HepG2 (cell line): ENCODE data around the gene OPRD1. TPM values are rescaled to one million over a fixed set of nuclear protein-coding genes. Genes with fewer than 3 reads are reported as not detected.
"Not testable (repeated sequence)": the region's sequence is repeated elsewhere in the genome, so short reads cannot be mapped to it uniquely, and the experiment has no call there.

Experiments used
- ATAC-seq: fragments of 200-7000 bp; cut with Tn5 transposase; 3 replicates; pipeline ENCODE4 v1.9.1; 2020; ENCODE audit warnings: mild to moderate bottlenecking, moderate library complexity
- BruUV-seq: library from RNA; stranded (reverse); fragments of 400-500 nt; replicated peaks from 2 replicates; lab custom pipeline; 2021; lab: Mats Ljungman, UMichigan
- CTCF ChIA-PET: fragments of 300-600 bp; formaldehyde crosslinking; extraction: SDS; loops from one replicate; lab custom pipeline; 2021; ENCODE audit warnings: low total read pairs, inconsistent platforms, low intra/inter-chr PET ratio; lab: Yijun Ruan, JAX
- POLR2A ChIA-PET: fragments of 350-600 bp; sonication (Branson Sonifier 250); formaldehyde crosslinking; loops from one replicate; lab custom pipeline; 2020; ENCODE audit warnings: antibody characterized with exemption, inconsistent platforms; lab: Yijun Ruan, JAX
- DNase-seq: peaks from one replicate; pipeline ENCODE4 v3.0.0-alpha.2; 2015; ENCODE audit warnings: low spot score
- FAIRE-seq: peaks from 3 replicates; lab custom pipeline; 2011; peaks lifted over from hg19 to GRCh38; lab: Jason Lieb, UNC
- H2AFZ ChIP-seq: one replicate; pipeline ENCODE4 v1.6.1; 2011; ENCODE audit warnings: low read length, inconsistent platforms
- H3K27ac ChIP-seq: fragments of 300-600 bp; 3 replicates; pipeline ENCODE4 v1.8.0; 2011; ENCODE audit warnings: mixed run types, mild to moderate bottlenecking, mixed read lengths, low read length, inconsistent platforms; ENCODE audit not compliant: insufficient read depth; ENCODE audit errors: extremely low read length
- H3K27me3 ChIP-seq, 2 experiments: fragments of 200-600 bp in 1 of 2; 2 replicates in 1 of 2; 3 replicates in 1 of 2; pipeline versions ENCODE4 v1.6.0 to v1.8.0; 2011; ENCODE audit warnings: low read length in 2 of 2, mild to moderate bottlenecking in 2 of 2, moderate library complexity in 2 of 2, inconsistent platforms in 1 of 2; ENCODE audit not compliant: insufficient read depth in 2 of 2, control insufficient read depth in 1 of 2
- H3K36me3 ChIP-seq, 2 experiments: fragments of 200-600 bp in 1 of 2; replicated peaks in 1 of 2; 2 replicates in 1 of 2; 3 replicates in 1 of 2; pipeline versions ENCODE4 v1.5.1 to v1.8.0; 2011; ENCODE audit warnings: low read length in 2 of 2, inconsistent platforms in 1 of 2; ENCODE audit not compliant: insufficient read depth in 2 of 2, control insufficient read depth in 1 of 2
- H3K4me1 ChIP-seq: 2 replicates; pipeline ENCODE4 v1.5.1; 2012; ENCODE audit warnings: low read length, inconsistent platforms; ENCODE audit not compliant: insufficient read depth
- H3K4me2 ChIP-seq: 2 replicates; pipeline ENCODE4 v1.6.0; 2011; ENCODE audit warnings: low read depth, low read length, inconsistent platforms
- H3K4me3 ChIP-seq, 3 experiments: fragments of 200-600 bp in 1 of 3; sonication (generic), shearing (Covaris generic) in 1 of 3; replicated peaks in 1 of 3; 2 replicates each; pipeline ENCODE4 v1.5.1; 2011 to 2016; ENCODE audit warnings: low read length in 3 of 3, inconsistent platforms in 2 of 3, low read depth in 2 of 3, mild to moderate bottlenecking in 2 of 3, control low read depth in 1 of 3, mixed read lengths in 1 of 3; ENCODE audit not compliant: insufficient read depth in 1 of 3
- H3K79me2 ChIP-seq: one replicate; pipeline ENCODE4 v1.6.1; 2011; ENCODE audit warnings: low read length, inconsistent platforms; ENCODE audit not compliant: insufficient read depth
- H3K9ac ChIP-seq: 2 replicates; pipeline ENCODE4 v1.6.0; 2011; ENCODE audit warnings: mild to moderate bottlenecking, low read depth, low read length, inconsistent platforms; ENCODE audit not compliant: insufficient read depth
- H3K9me3 ChIP-seq: 2 replicates; pipeline ENCODE4 v1.5.1; 2012; ENCODE audit warnings: mild to moderate bottlenecking, low read length
- H4K20me1 ChIP-seq: 2 replicates; pipeline ENCODE4 v1.6.0; 2011; ENCODE audit warnings: inconsistent platforms, mild to moderate bottlenecking, low read length, moderate library complexity; ENCODE audit not compliant: insufficient read depth
- ZNF12 ChIP-seq: sonication (generic); formaldehyde crosslinking; IDR thresholded peaks from 2 replicates; pipeline ENCODE4 v1.5.0; 2020; ENCODE audit warnings: missing genetic modification reagents
- ZNF121 ChIP-seq: sonication (generic); formaldehyde crosslinking; IDR thresholded peaks from 2 replicates; pipeline ENCODE4 v1.5.0; 2020; ENCODE audit warnings: mild to moderate bottlenecking, missing genetic modification reagents
- WGBS: methylation state at CpG from one replicate; pipeline ENCODE4 v1.1.6; 2017; ENCODE audit warnings: low lambda C conversion rate; 5-methylcytosine and 5-hydroxymethylcytosine counted together
- in situ Hi-C: cut with HindIII; loops from 2 replicates; pipeline ENCODE4 v1.10.0; 2017; ENCODE audit warnings: low pct_unique_long_range_greater_than_20kb; ENCODE audit not compliant: extremely low pct_ligation_motif_present
- intact Hi-C: fragments of 100-400 bp; cut with micrococcal nuclease; formaldehyde crosslinking; loops from one replicate; pipeline ENCODE4 v1.10.0; 2022; ENCODE audit not compliant: unreplicated experiment
- polyA plus RNA-seq, 8 experiments: library from polyadenylated mRNA; depleted of rRNA in 3 of 8; stranded (reverse) in 7 of 8; unstranded in 1 of 8; fragments of >200 nt; fragmentation: Illumina TruSeq in 4 of 8; extraction: Trizol in 4 of 8; gene quantifications; 2 replicates each; pipeline versions ENCODE4 v1.2.1 to v1.2.3, GENCODE V29; 2011 to 2016; ENCODE audit warnings: low read depth in 4 of 8, missing spikeins in 1 of 8, mixed read lengths in 1 of 8; ENCODE audit not compliant: insufficient read depth in 1 of 8
- total RNA-seq, 5 experiments: library from RNA; depleted of rRNA; stranded (reverse); fragments of >200 nt; fragmentation: Illumina TruSeq; extraction: Trizol; gene quantifications; 2 replicates each; pipeline ENCODE4 v1.2.3, GENCODE V29; 2016; ENCODE audit warnings: low read depth in 1 of 5
- TF ChIP-seq, protein P1 (sequence below): sonication (generic); formaldehyde crosslinking; IDR thresholded peaks from 2 replicates; pipeline ENCODE4 v1.4.0; 2020; ENCODE audit warnings: missing genetic modification reagents, mild to moderate bottlenecking, borderline replicate concordance

OPRD1 gene
- total and polyA plus RNA-seq, 2 of the 13 experiments (the other 11 are each of a cell fraction or from before 2014, with no cell fraction given): 0.02 to 0.03 TPM

DNA sequence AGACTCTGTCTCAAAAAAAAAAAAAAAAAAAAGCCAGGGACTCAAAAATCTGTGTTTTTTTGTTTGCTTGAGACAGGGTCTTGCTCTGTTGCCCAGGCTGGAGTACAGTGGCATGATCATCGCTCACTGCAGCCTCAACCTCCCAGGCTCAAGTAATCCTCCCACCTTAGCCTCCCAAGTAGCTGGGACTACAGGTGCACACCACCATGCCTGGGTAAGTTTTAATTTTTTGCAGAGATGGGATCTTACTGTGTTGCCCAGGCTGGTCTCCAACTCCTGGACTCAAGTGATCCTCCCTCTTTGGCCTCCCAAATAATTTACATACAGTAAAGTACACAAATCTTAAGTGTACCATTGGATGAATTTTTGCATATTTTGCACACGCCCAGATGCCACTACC lies 20.0 kb upstream of the OPRD1 start:
- H3K9ac ChIP-seq, H3K36me3 ChIP-seq, H3K4me2 ChIP-seq, POLR2A ChIA-PET, ATAC-seq, H3K27ac ChIP-seq, CTCF ChIA-PET, BruUV-seq, H3K79me2 ChIP-seq, H3K9me3 ChIP-seq, DNase-seq, H3K4me3 ChIP-seq, FAIRE-seq, intact Hi-C loops, H2AFZ ChIP-seq, H4K20me1 ChIP-seq: not testable (repeated sequence)
- Histone ChIP-seq H3K27me3 (peaks cover 2 to 11% of the 10 kb centered on the region in 2 experiments; a peak in 2 of 5 replicates), H3K4me1 (peaks cover 16% of the 10 kb centered on the region)
- 53% methylated on average over 2 of the region's 2 CpGs for WGBS
- in situ Hi-C loops: loop anchor here (25.0 kb wide), 1 partner anchor 245 kb away; no protein-coding TSS in a partner anchor
- TF ChIP-seq ZNF121 (CRISPR knock-in tag): peak; percentile 54; the same call in 1 of the 2 replicates

DNA sequence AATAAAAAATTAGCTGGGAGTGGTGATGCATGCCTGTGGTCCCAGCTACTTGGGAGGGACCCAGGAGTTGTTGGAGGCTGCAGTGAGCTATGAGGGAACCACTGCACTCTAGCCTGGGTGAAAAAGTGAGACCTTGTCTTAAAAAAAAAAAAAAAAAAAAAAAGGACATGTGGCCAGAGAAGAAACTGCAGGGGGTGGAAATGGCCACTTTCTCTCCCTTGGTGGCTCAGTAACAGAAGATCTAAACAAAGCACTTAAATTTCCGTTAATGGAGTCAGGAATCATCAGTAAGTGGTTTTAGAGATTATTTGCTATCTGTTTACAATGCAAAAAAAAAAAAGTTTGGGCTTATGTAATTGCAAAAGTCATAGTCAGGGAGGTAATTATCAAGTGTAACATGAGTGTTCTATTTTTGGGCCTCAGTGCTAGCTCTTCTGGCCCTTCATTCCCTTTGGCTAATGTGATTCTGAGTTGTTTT lies 19.3 kb upstream of the OPRD1 start:
- DNase-seq: no peak
- Histone ChIP-seq H3K27ac (no peak overlapping the region), H3K79me2 (no peaks in the 10 kb centered on the region), H2AFZ (no peak overlapping the region), H3K4me1 (peaks cover 16% of the 10 kb centered on the region), H3K36me3 (no peaks in the 10 kb centered on the region), H3K4me2 (no peak overlapping the region), H3K9ac (no peak overlapping the region), H3K4me3 (no peak overlapping the region), H3K27me3 (peaks cover 2 to 11% of the 10 kb centered on the region in 2 experiments; a peak in 2 of 5 replicates), H3K9me3 (no peaks in the 10 kb centered on the region), H4K20me1 (no peaks in the 10 kb centered on the region)
- no peak for FAIRE-seq
- BruUV-seq: no TSS peak
- no peak for TF ChIP-seq ZNF12 (CRISPR knock-in tag)
- TF ChIP-seq, protein P1, sequence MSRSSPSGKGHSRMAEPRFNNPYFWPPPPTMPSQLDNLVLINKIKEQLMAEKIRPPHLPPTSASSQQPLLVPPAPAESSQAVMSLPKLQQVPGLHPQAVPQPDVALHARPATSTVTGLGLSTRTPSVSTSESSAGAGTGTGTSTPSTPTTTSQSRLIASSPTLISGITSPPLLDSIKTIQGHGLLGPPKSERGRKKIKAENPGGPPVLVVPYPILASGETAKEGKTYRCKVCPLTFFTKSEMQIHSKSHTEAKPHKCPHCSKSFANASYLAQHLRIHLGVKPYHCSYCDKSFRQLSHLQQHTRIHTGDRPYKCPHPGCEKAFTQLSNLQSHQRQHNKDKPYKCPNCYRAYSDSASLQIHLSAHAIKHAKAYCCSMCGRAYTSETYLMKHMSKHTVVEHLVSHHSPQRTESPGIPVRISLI (CRISPR knock-in tag): peak; percentile 72; the same call in 1 of the 2 replicates
- 0% methylated on average over 1 of the region's 1 CpG for WGBS
- in situ Hi-C loops: loop anchor here (25.0 kb wide), 1 partner anchor 245 kb away; no protein-coding TSS in a partner anchor
- ATAC-seq: peak; percentile 46
- CTCF ChIA-PET: no interaction called here
- POLR2A ChIA-PET: no interaction called here
- intact Hi-C loops: no loop called here

DNA sequence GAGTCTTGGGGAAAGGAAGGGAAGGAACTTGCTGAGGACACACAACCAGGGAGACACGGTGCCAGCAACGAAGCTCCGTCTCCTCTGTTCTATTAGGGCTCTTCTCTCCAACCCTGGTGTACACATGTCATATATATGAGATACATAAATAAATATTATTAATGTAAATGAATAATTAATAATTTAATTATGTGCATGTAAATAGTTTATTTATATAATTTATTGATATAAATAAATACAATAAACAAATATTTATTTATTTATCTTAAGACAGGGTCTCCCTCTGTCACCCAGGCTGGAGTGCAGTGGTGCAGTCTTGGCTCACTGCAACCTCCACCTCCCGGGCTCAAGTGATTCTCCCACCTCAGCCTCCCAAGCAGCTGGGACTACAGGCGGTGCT lies 17.4 kb upstream of the OPRD1 start:
- in situ Hi-C loops: loop anchor here (25.0 kb wide), 1 partner anchor 243 kb away; no protein-coding TSS in a partner anchor
- H3K27me3 ChIP-seq, H3K4me2 ChIP-seq, H3K4me3 ChIP-seq, H4K20me1 ChIP-seq, DNase-seq, ATAC-seq, H3K27ac ChIP-seq, H3K36me3 ChIP-seq, H3K9ac ChIP-seq, H3K9me3 ChIP-seq, BruUV-seq, FAIRE-seq, H2AFZ ChIP-seq, CTCF ChIA-PET, POLR2A ChIA-PET, H3K79me2 ChIP-seq, intact Hi-C loops: not testable (repeated sequence)
- 60% methylated on average over 5 of the region's 5 CpGs for WGBS
- peaks cover 16% of the 10 kb centered on the region for H3K4me1 ChIP-seq
